ENCODE results near the gene ATP2C2. TPM values are rescaled to one million over a fixed set of nuclear protein-coding genes. Genes with fewer than 3 reads are reported as not detected.

The ATP2C2 gene
- total RNA-seq, 1 donor from 2014 or later, result not detected

DNA sequence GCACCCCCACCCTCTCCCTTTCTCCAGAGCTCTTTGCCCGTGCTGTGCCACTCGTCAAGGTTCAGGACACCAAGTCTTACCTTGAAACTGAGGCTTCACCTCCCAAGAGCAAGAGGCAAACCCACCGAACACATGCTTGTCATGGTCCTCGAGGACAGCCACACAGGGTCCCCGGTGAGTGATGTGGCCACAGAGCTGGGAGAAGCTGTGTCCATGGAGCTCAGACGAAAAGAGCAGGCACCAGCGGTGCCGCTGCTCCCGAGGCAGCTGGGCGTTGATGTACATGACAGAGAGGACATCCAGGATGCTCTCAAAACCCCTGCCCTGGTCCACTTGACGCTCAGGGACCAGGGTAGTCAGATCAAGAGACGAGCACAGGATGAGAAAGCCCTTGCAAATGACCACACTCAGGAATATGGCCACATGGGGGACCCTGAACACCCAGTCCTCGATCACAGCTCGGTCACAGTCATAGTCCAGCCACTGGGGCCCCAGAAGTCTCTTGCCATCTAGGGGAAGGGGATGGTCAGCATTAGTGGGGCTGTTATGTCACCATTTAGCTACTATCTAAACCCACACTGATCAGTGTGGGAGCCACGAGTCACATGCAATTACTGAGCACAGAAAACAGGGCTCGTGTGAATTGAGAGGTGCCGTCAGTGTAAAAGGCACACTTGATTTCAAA is 118.4 kb downstream of the ATP2C2 start:
- intact Hi-C loops (cut with micrococcal nuclease), result no loop called here
- no peak for DNase-seq (ENCODE audit: low spot score)
- Mint-ChIP-seq H3K27ac (no peak overlapping the region), H3K36me3 (ENCODE audit: low read depth) (peaks cover 55% of the 10 kb centered on the region), H3K4me3 (ENCODE audit: low read depth) (no peak overlapping the region), H3K27me3 (ENCODE audit: low read depth) (no peaks in the 10 kb centered on the region), H3K4me1 (ENCODE audit: low read depth) (no peaks in the 10 kb centered on the region), H3K9me3 (no peaks in the 10 kb centered on the region)

GRCh38 chr16:84487358-84487757 is 119.0 kb downstream of the ATP2C2 start:
- Mint-ChIP-seq H3K27me3 (ENCODE audit: low read depth) (no peaks in the 10 kb centered on the region), H3K9me3 (no peaks in the 10 kb centered on the region), H3K4me3 (ENCODE audit: low read depth) (no peak overlapping the region), H3K36me3 (ENCODE audit: low read depth) (peaks cover 54% of the 10 kb centered on the region), H3K4me1 (ENCODE audit: low read depth) (no peaks in the 10 kb centered on the region), H3K27ac (no peak overlapping the region)
- intact Hi-C loops (cut with micrococcal nuclease), result no loop called here
- no peak for DNase-seq (ENCODE audit: low spot score)

GRCh38 chr16:84489131-84489530 is 120.8 kb downstream of the ATP2C2 start:
- Mint-ChIP-seq H3K9me3 (peaks cover 8% of the 10 kb centered on the region), H3K27ac (no peak overlapping the region), H3K36me3 (ENCODE audit: low read depth) (peaks cover 63% of the 10 kb centered on the region), H3K27me3 (ENCODE audit: low read depth) (no peaks in the 10 kb centered on the region), H3K4me1 (ENCODE audit: low read depth) (no peaks in the 10 kb centered on the region), H3K4me3 (ENCODE audit: low read depth) (no peak overlapping the region)
- DNase-seq (ENCODE audit: low spot score), result no peak
- intact Hi-C loops (cut with micrococcal nuclease), result no loop called here

GRCh38 chr16:84495506-84495905 is 127.2 kb downstream of the ATP2C2 start:
- Mint-ChIP-seq H3K9me3 (peaks cover 14% of the 10 kb centered on the region), H3K36me3 (ENCODE audit: low read depth) (peaks cover 74% of the 10 kb centered on the region), H3K4me1 (ENCODE audit: low read depth) (no peaks in the 10 kb centered on the region), H3K27me3 (ENCODE audit: low read depth) (no peaks in the 10 kb centered on the region), H3K27ac (no peak overlapping the region), H3K4me3 (ENCODE audit: low read depth) (no peak overlapping the region)
- no peak for DNase-seq (ENCODE audit: low spot score)
- intact Hi-C loops (cut with micrococcal nuclease), result no loop called here

DNA sequence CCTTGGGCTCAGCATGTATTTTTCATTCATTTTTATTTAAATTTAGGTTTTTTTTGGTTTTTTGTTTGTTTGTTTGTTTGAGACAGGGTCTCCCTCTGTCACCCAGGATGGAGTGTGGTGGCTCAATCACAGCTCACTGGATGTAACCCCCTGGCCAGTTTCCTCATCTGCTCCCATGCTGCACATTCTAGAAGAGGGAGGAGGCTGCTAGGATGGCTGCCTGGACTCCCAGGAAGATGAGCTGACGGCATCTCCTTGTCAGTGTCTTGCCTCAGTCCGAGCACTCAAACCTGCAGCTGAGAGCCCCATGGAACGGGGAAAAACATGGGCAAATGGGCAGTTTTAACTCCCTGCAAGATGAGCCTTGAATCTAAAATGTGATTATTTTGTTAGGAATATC is 128.7 kb downstream of the ATP2C2 start:
- no peak overlapping the region for H3K4me3 Mint-ChIP-seq (ENCODE audit: low read depth)
- H3K4me1 Mint-ChIP-seq (ENCODE audit: low read depth), result no peaks in the 10 kb centered on the region
- peaks cover 64% of the 10 kb centered on the region for H3K36me3 Mint-ChIP-seq (ENCODE audit: low read depth)
- no peak overlapping the region for H3K27ac Mint-ChIP-seq
- DNase-seq (ENCODE audit: low spot score), result no peak
- no peaks in the 10 kb centered on the region for H3K27me3 Mint-ChIP-seq (ENCODE audit: low read depth)
- peaks cover 14% of the 10 kb centered on the region for H3K9me3 Mint-ChIP-seq
- intact Hi-C loops (cut with micrococcal nuclease), result no loop called here

GRCh38 chr16:84497418-84498222 is 129.3 kb downstream of the ATP2C2 start:
- H3K4me3 Mint-ChIP-seq (ENCODE audit: low read depth), result no peak overlapping the region
- intact Hi-C loops (cut with micrococcal nuclease), result no loop called here
- H3K27ac Mint-ChIP-seq, result no peak overlapping the region
- no peaks in the 10 kb centered on the region for H3K27me3 Mint-ChIP-seq (ENCODE audit: low read depth)
- H3K9me3 Mint-ChIP-seq, result peaks cover 14% of the 10 kb centered on the region
- DNase-seq (ENCODE audit: low spot score), result no peak
- H3K36me3 Mint-ChIP-seq (ENCODE audit: low read depth), result peaks cover 64% of the 10 kb centered on the region
- no peaks in the 10 kb centered on the region for H3K4me1 Mint-ChIP-seq (ENCODE audit: low read depth)

- Mint-ChIP-seq H3K4me1 (ENCODE audit: low read depth) (no peaks in the 10 kb centered on the region), H3K27me3 (ENCODE audit: low read depth) (no peaks in the 10 kb centered on the region), H3K9me3 (peaks cover 9% of the 10 kb centered on the region), H3K4me3 (ENCODE audit: low read depth) (no peak overlapping the region), H3K27ac (no peak overlapping the region), H3K36me3 (ENCODE audit: low read depth) (peaks cover 58% of the 10 kb centered on the region)
- intact Hi-C loops (cut with micrococcal nuclease), result no loop called here
- DNase-seq (ENCODE audit: low spot score), result no peak
These were observed 129.9 kb downstream of the ATP2C2 start for GRCh38 chr16:84498223-84498610.

GRCh38 chr16:84498859-84499620 is 130.7 kb downstream of the ATP2C2 start:
- H3K27me3 Mint-ChIP-seq (ENCODE audit: low read depth), result no peaks in the 10 kb centered on the region

DNA sequence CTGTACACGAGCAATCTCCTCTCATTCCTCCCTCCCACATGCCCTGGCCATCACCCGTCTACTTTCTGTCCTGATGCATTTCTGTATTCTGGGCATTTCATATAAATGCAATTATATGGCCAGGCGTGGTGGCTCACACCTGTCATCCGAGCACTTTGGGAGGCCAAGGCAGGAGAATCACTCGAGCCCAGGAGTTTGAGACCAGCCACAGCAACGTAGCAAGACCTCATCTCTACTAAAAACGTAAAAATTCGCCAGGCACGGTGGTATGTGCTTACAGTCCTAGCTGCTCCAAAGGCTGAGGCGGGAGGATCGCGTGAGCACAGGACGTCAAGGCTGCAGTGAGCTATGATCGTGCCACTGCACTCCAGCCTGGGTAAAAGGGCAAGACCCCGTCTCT is 131.3 kb downstream of the ATP2C2 start:
- H3K27me3 Mint-ChIP-seq (ENCODE audit: low read depth), result no peaks in the 10 kb centered on the region
- peaks cover 1% of the 10 kb centered on the region for H3K9me3 Mint-ChIP-seq
- no peak overlapping the region for H3K4me3 Mint-ChIP-seq (ENCODE audit: low read depth)
- intact Hi-C loops (cut with micrococcal nuclease), result loop anchor here (10.0 kb wide), 1 partner anchor 415 kb away; no protein-coding TSS in a partner anchor
- DNase-seq (ENCODE audit: low spot score), result no peak
- peaks cover 4% of the 10 kb centered on the region for H3K4me1 Mint-ChIP-seq (ENCODE audit: low read depth)
- H3K36me3 Mint-ChIP-seq (ENCODE audit: low read depth), result peaks cover 43% of the 10 kb centered on the region
- no peak overlapping the region for H3K27ac Mint-ChIP-seq

More at GRCh38 chr16:84498859-84499620, 130.7 kb downstream of the ATP2C2 start:
- no peak for DNase-seq (ENCODE audit: low spot score)
- Mint-ChIP-seq H3K4me3 (ENCODE audit: low read depth) (no peak overlapping the region), H3K4me1 (ENCODE audit: low read depth) (peaks cover 3% of the 10 kb centered on the region), H3K9me3 (peaks cover 7% of the 10 kb centered on the region), H3K27ac (no peak overlapping the region), H3K36me3 (ENCODE audit: low read depth) (peaks cover 49% of the 10 kb centered on the region)
- intact Hi-C loops (cut with micrococcal nuclease), result no loop called here

- intact Hi-C loops (cut with micrococcal nuclease), result loop anchor here (10.0 kb wide), 1 partner anchor 416 kb away; no protein-coding TSS in a partner anchor
- H3K27me3 Mint-ChIP-seq (ENCODE audit: low read depth), result no peaks in the 10 kb centered on the region
- H3K27ac Mint-ChIP-seq, result no peak overlapping the region
- no peak overlapping the region for H3K4me3 Mint-ChIP-seq (ENCODE audit: low read depth)
- H3K36me3 Mint-ChIP-seq (ENCODE audit: low read depth), result peaks cover 34% of the 10 kb centered on the region
- DNase-seq (ENCODE audit: low spot score), result no peak
- H3K9me3 Mint-ChIP-seq, result no peaks in the 10 kb centered on the region
- H3K4me1 Mint-ChIP-seq (ENCODE audit: low read depth), result peaks cover 12% of the 10 kb centered on the region
These were observed 132.2 kb downstream of the ATP2C2 start for GRCh38 chr16:84500531-84500930.

GRCh38 chr16:84501077-84501735 is 132.9 kb downstream of the ATP2C2 start:
- no peak for DNase-seq (ENCODE audit: low spot score)
- Mint-ChIP-seq H3K36me3 (ENCODE audit: low read depth) (peaks cover 28% of the 10 kb centered on the region), H3K4me3 (ENCODE audit: low read depth) (no peak overlapping the region), H3K27me3 (ENCODE audit: low read depth) (no peaks in the 10 kb centered on the region), H3K4me1 (ENCODE audit: low read depth) (peaks cover 17% of the 10 kb centered on the region), H3K27ac (no peak overlapping the region), H3K9me3 (no peaks in the 10 kb centered on the region)
- intact Hi-C loops (cut with micrococcal nuclease), result loop anchor here (10.0 kb wide), 1 partner anchor 416 kb away; no protein-coding TSS in a partner anchor

GRCh38 chr16:84502075-84502474 is 133.7 kb downstream of the ATP2C2 start:
- intact Hi-C loops (cut with micrococcal nuclease), result loop anchor here (10.0 kb wide), 1 partner anchor 417 kb away; no protein-coding TSS in a partner anchor

More at GRCh38 chr16:84502075-84502474, 133.7 kb downstream of the ATP2C2 start:
- peaks cover 20% of the 10 kb centered on the region for H3K36me3 Mint-ChIP-seq (ENCODE audit: low read depth)
- H3K4me1 Mint-ChIP-seq (ENCODE audit: low read depth), result peaks cover 22% of the 10 kb centered on the region
- H3K4me3 Mint-ChIP-seq (ENCODE audit: low read depth), result no peak overlapping the region
- H3K27me3 Mint-ChIP-seq (ENCODE audit: low read depth), result no peaks in the 10 kb centered on the region
- H3K9me3 Mint-ChIP-seq, result no peaks in the 10 kb centered on the region
- no peak for DNase-seq (ENCODE audit: low spot score)
- no peak overlapping the region for H3K27ac Mint-ChIP-seq
